ENCODE results near the gene KRTAP5-11.
"Not testable (repeated sequence)": the region's sequence is repeated elsewhere in the genome, so short reads cannot be mapped to it uniquely, and the experiment has no call there.

Gene KRTAP5-11

GRCh38 chr11:71555508-71555907 lies 27.2 kb downstream of the KRTAP5-11 start:
- no peak for DNase-seq (ENCODE audit: low spot score)

GRCh38 chr11:71554996-71555395 lies 27.7 kb downstream of the KRTAP5-11 start:
- no peak for DNase-seq (ENCODE audit: low spot score)

GRCh38 chr11:71551711-71552110 lies 31.0 kb downstream of the KRTAP5-11 start:
- no peak for DNase-seq (ENCODE audit: low spot score)

GRCh38 chr11:71548716-71549151 lies 33.9 kb downstream of the KRTAP5-11 start:
- no peak for DNase-seq (ENCODE audit: low spot score)

GRCh38 chr11:71548120-71548519 lies 34.6 kb downstream of the KRTAP5-11 start, which contains the start of gene KRTAP5-9:
Gene KRTAP5-9, plus strand, starts transcription at chr11:71548420. Its CDS starts 238 bp downstream, at chr11:71548658.
- no peak for DNase-seq (ENCODE audit: low spot score)

GRCh38 chr11:71545405-71545966 lies 37.2 kb downstream of the KRTAP5-11 start:
- no peak for DNase-seq (ENCODE audit: low spot score)

- no peak for DNase-seq (ENCODE audit: low spot score)
Observed at GRCh38 chr11:71544525-71545214, 38.0 kb downstream of the KRTAP5-11 start.

GRCh38 chr11:71543866-71544265 lies 38.8 kb downstream of the KRTAP5-11 start:
- no peak for DNase-seq (ENCODE audit: low spot score)

- no peak for DNase-seq (ENCODE audit: low spot score)
Observed at GRCh38 chr11:71542879-71543777, 39.5 kb downstream of the KRTAP5-11 start.

- no peak for DNase-seq (ENCODE audit: low spot score)
Observed at GRCh38 chr11:71542382-71542781, 40.3 kb downstream of the KRTAP5-11 start.

GRCh38 chr11:71540521-71541304 lies 42.0 kb downstream of the KRTAP5-11 start:
- DNase-seq (ENCODE audit: low spot score), result not testable (repeated sequence)

GRCh38 chr11:71539971-71540370 lies 42.7 kb downstream of the KRTAP5-11 start:
- DNase-seq (ENCODE audit: low spot score), result not testable (repeated sequence)

- no peak for DNase-seq (ENCODE audit: low spot score)
Observed at GRCh38 chr11:71539017-71539416, 43.7 kb downstream of the KRTAP5-11 start.

GRCh38 chr11:71538666-71538990 lies 44.0 kb downstream of the KRTAP5-11 start:
- no peak for DNase-seq (ENCODE audit: low spot score)

GRCh38 chr11:71537977-71538665 lies 44.6 kb downstream of the KRTAP5-11 start, which contains the start of gene KRTAP5-8:
Gene KRTAP5-8, plus strand, starts transcription at chr11:71538025. Its CDS starts 31 bp downstream, at chr11:71538056.
- DNase-seq (ENCODE audit: low spot score), result not testable (repeated sequence)

GRCh38 chr11:71537537-71537936 lies 45.1 kb downstream of the KRTAP5-11 start:
- DNase-seq (ENCODE audit: low spot score), result no peak

- DNase-seq (ENCODE audit: low spot score), result no peak
Observed at GRCh38 chr11:71535825-71536224, 46.9 kb downstream of the KRTAP5-11 start.

- DNase-seq (ENCODE audit: low spot score), result not testable (repeated sequence)
Observed at GRCh38 chr11:71534711-71535608, 47.7 kb downstream of the KRTAP5-11 start.

- DNase-seq (ENCODE audit: low spot score), result no peak
Observed at GRCh38 chr11:71532036-71532610, 50.6 kb downstream of the KRTAP5-11 start.
